Stimulated activated CD8-positive, alpha-beta memory T cell treated with anti-CD3 and anti-CD28 coated beads, Interleukin-4, amount 100 ng/mL, for 4 hours (primary cell): ENCODE results near the gene AGMO.

Experiments
- DNase-seq, 2 donors: peaks; one replicate each; pipeline ENCODE4 v3.0.0-alpha.2; 2020; ENCODE audit warnings: low read depth in 2 of 2, low spot score in 1 of 2

Gene AGMO

GRCh38 chr7:15236952-15237351 lies 324.9 kb downstream of the AGMO start:
- DNase-seq = no peak

DNA sequence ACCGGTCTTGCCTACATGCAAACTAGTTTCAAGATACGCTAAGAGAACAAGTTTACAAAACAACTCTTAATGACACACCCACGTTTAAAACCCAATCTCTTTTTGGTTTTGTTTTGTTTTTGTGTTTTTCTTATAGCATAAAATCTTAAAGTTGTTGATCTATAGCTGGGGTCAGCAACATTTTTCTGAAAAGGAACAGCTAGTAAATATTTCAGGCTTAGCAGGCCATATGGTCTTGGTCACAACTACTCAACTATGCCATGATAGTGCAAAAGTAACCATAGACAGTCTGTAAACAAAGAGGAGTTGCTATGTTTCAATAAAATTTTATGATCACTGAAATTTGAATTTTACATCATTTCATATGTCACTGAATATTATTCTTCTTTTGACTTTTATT lies 327.4 kb downstream of the AGMO start:
- no peak for DNase-seq

DNA sequence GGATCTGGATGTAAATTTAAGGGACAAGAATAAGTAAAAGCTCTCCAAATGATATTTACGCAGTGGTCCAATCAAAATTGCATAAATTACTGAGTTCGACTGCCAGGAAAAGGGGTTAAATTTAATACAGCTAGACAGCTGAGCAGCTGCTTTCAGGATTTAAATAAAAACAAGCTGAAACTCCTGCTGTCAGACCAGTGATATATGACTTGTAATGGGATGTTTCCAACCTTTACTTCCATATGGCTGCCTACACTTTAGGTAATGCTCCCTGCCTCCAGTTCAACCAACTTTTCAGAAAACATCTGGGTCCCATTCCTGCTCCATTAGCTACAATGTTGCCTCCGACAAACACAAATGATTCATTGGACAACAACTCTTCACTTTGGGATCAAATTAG lies 333.0 kb downstream of the AGMO start:
- no peak for DNase-seq

GRCh38 chr7:15225981-15226380 lies 335.8 kb downstream of the AGMO start:
- no peak for DNase-seq

DNA sequence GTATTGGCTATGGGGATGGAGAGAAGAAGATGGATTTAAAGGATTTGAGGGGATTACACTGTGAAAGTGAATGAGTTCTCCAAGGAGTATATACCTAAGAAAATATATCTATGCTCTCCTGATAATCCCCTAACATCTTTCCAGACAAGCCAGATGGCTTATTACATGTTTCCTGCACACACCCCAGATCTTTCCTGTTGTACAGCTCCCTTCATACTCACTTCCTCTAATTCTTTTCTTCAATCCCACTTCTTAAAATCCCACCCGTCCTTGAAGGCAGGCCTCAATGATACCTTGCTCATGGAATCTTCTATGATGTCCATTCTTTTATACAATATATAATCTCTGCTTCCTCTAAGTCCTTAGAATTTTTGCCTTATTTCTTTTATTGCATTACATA lies 342.1 kb downstream of the AGMO start:
- DNase-seq = no peak

GRCh38 chr7:15218261-15218660 lies 343.6 kb downstream of the AGMO start:
- no peak for DNase-seq

DNA sequence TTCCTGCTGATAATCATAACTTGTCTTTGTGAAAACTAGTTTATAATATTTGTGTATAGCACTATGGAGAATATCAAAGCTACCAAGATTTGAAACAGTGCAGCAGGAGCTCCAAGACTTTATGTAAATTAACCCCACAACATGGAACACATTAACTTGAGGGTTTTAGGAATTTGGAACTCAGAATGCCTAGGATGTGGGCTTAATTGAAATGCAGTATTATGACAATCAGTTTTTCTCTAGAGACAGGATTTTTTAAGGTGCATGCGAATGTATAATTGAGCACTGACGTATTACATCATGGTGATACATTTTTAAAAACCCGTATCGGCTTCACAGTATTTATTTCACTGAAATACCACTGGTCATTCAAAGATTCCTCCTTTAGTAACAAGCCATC lies 346.2 kb downstream of the AGMO start:
- no peak for DNase-seq

- DNase-seq = no peak
Observed at GRCh38 chr7:15214976-15215375, 346.8 kb downstream of the AGMO start.

DNA sequence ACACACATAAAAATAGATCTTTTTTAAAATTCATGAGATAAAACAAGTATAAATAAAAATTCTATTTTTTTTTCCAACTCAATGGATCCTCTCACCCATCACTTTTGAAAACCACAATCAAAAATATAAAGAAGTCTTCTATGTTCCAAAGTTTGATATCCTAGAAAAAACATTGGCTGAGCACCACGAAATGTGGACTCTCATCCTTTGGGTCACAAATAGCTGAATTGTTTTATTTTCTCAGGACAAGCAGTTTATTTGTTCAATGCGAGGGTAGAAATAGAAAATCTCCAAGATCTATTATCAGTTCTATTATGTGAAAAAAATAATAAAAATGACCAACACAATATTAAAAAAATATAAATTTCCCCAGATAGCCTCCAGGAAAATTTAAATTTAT lies 348.7 kb downstream of the AGMO start:
- DNase-seq = no peak

GRCh38 chr7:15209429-15209828 lies 352.4 kb downstream of the AGMO start:
- DNase-seq = no peak

DNA sequence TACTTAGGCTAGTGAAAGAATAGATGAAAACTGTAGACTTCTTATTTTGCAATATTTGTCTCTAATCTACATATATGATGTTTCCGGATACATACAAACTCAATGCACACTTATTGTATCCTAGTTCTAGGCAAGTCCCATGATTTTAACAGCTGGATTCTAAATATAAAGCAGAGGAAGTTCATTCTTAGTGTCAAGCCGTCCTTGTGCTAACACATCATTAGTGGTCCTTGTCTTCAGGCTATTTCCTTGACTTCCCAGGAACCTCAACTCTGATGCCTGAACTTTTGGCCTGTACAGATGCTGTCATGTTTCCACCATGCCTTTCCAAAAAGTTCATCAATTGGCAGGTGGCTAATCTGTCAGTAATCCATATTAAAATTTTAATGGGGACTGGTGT lies 357.4 kb downstream of the AGMO start:
- no peak for DNase-seq

DNA sequence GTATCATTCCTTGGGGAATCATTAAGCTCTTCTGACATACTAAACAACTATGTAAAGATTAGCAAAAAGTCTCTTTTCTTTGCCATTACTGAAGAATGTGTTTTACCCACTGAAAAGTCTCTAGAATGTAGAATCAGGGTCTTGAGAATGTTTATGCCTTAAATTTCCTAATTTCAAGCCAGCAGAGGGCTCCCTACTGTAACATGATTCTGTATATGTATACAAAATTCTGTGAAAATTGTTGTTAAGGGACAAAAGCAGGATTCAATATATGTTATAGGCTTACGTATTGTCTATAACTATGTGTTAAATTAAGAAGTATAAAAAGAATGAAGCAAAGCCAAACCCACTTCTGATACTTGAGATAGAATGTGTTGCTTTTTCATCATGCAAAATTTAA lies 362.3 kb downstream of the AGMO start:
- DNase-seq = no peak

DNA sequence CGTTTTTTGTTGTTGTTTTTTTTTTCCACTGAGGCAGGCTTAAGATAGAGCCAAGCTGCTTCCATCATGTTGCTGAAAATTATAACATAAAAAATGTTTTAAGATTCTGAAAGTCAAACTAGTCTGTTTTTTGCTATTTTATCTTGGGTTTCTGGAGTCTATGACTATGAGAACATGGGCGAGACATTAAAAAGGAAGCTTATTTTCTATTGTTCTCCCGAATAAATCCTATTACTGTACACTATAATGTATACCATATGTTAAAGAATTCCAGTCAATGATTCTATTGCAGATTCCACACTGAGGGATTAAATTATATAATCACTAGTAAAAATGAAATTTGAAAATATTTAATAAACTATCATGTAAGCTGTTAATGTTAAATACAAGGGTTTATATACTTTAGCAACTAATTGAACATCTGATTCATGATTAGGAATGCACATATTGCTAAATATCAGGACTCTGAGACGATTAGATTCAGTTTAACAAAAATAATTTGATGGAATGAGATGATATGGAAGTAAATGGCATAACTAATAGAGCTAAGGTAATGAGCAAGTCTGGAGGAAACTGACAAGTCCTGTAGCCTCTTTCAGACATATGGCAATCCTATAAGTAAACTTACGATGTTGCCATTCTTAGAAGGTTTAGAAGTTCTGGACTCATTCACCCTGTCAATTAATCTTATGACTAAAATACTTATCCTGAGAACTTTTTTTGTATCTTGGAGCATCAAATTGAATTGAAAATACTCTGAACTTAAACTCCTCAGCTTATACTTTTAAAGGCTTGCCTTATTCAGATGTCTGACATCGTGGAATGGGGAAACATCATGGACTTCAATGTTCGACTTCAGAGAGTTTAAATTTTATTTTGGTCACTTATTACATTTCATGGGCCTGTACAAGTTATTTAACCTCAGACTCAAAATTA lies 364.5 kb downstream of the AGMO start:
- DNase-seq = no peak

- no peak for DNase-seq
Observed at GRCh38 chr7:15178065-15178464, 383.8 kb downstream of the AGMO start.

DNA sequence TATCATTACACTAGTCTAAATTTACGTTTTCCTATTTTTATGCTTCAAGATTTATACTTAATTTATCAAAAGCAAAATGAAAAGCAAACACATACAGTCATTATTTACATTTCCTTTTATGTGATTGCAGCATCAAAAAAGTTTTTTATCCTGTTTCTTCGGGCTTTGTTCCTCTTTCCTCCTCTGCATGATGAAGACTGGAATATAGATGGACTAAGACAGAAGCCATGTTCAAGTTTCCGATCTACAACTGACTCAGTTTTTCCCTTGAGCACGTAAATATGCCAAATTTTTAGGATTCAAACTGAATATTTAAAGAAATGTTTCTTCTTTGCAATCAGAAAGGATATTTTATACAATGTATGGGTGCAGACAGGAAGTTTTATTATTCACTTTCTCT lies 385.7 kb downstream of the AGMO start:
- DNase-seq = no peak

GRCh38 chr7:15175152-15175551 lies 386.7 kb downstream of the AGMO start:
- no peak for DNase-seq

GRCh38 chr7:15174485-15174884 lies 387.3 kb downstream of the AGMO start:
- no peak for DNase-seq

- DNase-seq = no peak
Observed at GRCh38 chr7:15168489-15168888, 393.3 kb downstream of the AGMO start.

GRCh38 chr7:15167912-15168311 lies 393.9 kb downstream of the AGMO start:
- no peak for DNase-seq

DNA sequence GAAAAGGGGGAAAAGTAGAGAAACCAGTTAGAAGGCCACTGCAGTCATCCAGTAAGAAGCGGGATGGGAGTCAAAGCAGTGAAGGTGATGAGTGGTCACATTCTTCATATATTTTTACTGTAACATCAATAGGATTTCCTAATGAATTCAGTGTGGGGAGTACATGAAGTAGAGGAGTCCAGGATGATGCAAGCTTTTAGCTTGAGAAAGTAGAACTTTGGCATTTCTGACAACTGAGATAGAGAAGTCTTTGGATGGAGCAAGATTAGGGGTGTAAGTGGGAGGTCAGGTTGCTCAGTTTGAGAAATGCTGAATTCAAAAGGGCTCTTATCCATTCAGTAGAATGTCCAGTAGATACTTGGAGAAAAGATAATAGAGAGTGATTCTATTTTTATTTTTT lies 395.2 kb downstream of the AGMO start:
- DNase-seq = no peak

GRCh38 chr7:15159261-15159660 lies 402.6 kb downstream of the AGMO start:
- DNase-seq = no peak

DNA sequence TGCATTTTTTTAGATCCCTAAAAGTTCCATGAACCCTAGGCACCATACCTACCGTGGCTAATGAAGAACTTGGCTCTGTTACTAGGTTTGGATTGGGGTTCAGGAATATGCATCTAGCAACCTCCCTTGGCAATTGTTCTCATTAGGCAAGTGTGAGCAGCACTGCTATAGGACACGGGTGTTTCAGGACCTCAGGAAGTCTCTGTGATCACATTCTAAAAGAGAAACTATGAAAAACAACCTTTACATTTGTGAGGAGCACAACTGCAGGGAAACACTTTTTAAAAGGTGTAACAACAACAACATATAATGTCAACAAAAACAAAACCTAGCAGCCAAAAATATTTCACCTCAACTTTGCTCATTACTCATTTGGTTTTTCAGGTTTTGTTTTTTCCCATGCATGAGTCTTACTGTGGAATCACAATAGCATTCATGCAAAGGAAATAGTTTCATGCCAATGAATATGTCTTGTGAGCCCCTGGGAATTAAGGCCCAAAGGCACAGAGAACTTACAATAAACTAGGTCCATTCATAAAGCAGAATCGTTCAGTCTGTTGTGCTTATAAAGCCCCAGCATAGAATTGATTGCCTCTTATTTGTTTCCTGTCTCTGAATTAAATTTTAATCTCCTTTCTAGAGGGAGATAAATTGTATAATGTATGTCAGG lies 403.5 kb downstream of the AGMO start:
- DNase-seq = no peak
